ENCODE measurements around the gene SPOCK2. TPM values are rescaled to one million over a fixed set of nuclear protein-coding genes. Genes with fewer than 3 reads are reported as not detected.

The SPOCK2 gene
- total and polyA plus RNA-seq, 4 donors, result 24.1 to 103 (median 60.1) TPM

DNA sequence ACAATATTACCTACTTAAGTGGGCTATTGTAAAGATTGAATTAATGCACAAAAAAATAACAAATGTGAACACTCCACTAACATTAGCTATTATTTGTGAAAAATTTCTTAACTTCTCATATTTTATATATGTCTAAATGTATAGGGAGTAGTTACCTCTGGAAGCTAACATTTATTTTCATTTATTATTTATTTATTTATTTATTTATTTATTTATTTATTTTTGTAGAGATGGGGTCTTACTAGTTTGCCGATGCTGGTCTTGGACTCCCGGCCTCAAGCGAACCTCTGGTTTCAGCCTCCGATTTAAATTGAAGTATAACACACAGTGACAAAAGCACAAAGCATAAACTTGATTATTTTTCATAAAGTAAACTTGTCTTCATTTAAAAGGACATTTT, 5.1 kb upstream of the SPOCK2 start:
- ATAC-seq (ENCODE audit: insufficient read depth, low FRiP score) (no peak), DNase-seq (no peak)
- H3K4me1 ChIP-seq (ENCODE audit: control insufficient read depth in 5 of 5, insufficient read depth in 5 of 5, low read length in 5 of 5), result peaks cover 0 to 24% (median 4%) of the 10 kb centered on the region in 5 donors
- no peaks in the 10 kb centered on the region for H3K9me3 ChIP-seq (ENCODE audit: control insufficient read depth in 4 of 4, insufficient read depth in 3 of 4, low read length in 3 of 4)
- no peak overlapping the region for H3K9ac ChIP-seq (ENCODE audit: insufficient read depth in 1 of 2, low read length in 2 of 2)
- peaks cover 0 to 10% (median 3%) of the 10 kb centered on the region in 4 donors for H3K36me3 ChIP-seq (ENCODE audit: control insufficient read depth in 4 of 4, insufficient read depth in 4 of 4, low read length in 4 of 4)
- TF ChIP-seq, protein P1, sequence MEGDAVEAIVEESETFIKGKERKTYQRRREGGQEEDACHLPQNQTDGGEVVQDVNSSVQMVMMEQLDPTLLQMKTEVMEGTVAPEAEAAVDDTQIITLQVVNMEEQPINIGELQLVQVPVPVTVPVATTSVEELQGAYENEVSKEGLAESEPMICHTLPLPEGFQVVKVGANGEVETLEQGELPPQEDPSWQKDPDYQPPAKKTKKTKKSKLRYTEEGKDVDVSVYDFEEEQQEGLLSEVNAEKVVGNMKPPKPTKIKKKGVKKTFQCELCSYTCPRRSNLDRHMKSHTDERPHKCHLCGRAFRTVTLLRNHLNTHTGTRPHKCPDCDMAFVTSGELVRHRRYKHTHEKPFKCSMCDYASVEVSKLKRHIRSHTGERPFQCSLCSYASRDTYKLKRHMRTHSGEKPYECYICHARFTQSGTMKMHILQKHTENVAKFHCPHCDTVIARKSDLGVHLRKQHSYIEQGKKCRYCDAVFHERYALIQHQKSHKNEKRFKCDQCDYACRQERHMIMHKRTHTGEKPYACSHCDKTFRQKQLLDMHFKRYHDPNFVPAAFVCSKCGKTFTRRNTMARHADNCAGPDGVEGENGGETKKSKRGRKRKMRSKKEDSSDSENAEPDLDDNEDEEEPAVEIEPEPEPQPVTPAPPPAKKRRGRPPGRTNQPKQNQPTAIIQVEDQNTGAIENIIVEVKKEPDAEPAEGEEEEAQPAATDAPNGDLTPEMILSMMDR (IDR thresholded peaks at IDR 0.05; ENCODE audit: control extremely low read depth, extremely low read depth), result no peak
- H3K27ac ChIP-seq (ENCODE audit: low read depth in 1 of 2, low read length in 1 of 2), result no peak overlapping the region
- WGBS, 2 donors, result 73 to 87% methylated on average over 4 of the region's 4 CpGs
- no peak overlapping the region for H3K4me3 ChIP-seq
- H3K27me3 ChIP-seq (ENCODE audit: control insufficient read depth in 3 of 3, insufficient read depth in 3 of 3, low read length in 2 of 3), result peaks cover 0 to 11% (median 3%) of the 10 kb centered on the region in 3 donors

DNA sequence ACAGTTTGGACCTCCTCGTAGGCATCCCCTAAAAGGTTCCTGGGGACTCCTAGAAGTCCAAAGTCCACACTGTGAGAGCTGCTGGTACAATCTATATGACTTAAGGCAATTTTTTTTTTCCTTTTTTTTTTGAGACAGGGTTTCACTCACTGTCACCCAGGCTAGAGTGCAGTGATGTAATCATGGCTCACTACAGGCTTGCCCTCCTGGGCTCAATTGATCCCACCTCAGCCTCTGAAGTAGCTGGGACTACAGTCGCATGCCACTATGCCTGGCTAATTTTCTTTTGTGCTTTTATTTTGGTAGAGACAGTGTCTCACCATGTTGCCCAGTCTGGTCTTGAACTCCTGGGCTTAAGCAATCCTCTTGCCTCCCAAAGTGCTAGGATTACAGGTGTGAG, 4.6 kb upstream of the SPOCK2 start:
- no peaks in the 10 kb centered on the region for H3K9me3 ChIP-seq (ENCODE audit: control insufficient read depth in 4 of 4, insufficient read depth in 3 of 4, low read length in 3 of 4)
- H3K4me1 ChIP-seq (ENCODE audit: control insufficient read depth in 5 of 5, insufficient read depth in 5 of 5, low read length in 5 of 5), result peaks cover 0 to 28% (median 4%) of the 10 kb centered on the region in 5 donors
- no peak overlapping the region for H3K27ac ChIP-seq (ENCODE audit: low read depth in 1 of 2, low read length in 1 of 2)
- H3K36me3 ChIP-seq (ENCODE audit: control insufficient read depth in 4 of 4, insufficient read depth in 4 of 4, low read length in 4 of 4), result peaks cover 0 to 8% (median 3%) of the 10 kb centered on the region in 4 donors
- 95% methylated on average over 2 of the region's 2 CpGs for WGBS, 2 donors
- TF ChIP-seq, protein P1 (IDR thresholded peaks at IDR 0.05; ENCODE audit: control extremely low read depth, extremely low read depth), result no peak
- ATAC-seq (ENCODE audit: insufficient read depth, low FRiP score) (no peak), DNase-seq (no peak)
- peaks cover 0 to 15% (median 6%) of the 10 kb centered on the region in 3 donors for H3K27me3 ChIP-seq (ENCODE audit: control insufficient read depth in 3 of 3, insufficient read depth in 3 of 3, low read length in 2 of 3)
- H3K4me3 ChIP-seq, result no peak overlapping the region
- H3K9ac ChIP-seq (ENCODE audit: insufficient read depth in 1 of 2, low read length in 2 of 2), result no peak overlapping the region

DNA sequence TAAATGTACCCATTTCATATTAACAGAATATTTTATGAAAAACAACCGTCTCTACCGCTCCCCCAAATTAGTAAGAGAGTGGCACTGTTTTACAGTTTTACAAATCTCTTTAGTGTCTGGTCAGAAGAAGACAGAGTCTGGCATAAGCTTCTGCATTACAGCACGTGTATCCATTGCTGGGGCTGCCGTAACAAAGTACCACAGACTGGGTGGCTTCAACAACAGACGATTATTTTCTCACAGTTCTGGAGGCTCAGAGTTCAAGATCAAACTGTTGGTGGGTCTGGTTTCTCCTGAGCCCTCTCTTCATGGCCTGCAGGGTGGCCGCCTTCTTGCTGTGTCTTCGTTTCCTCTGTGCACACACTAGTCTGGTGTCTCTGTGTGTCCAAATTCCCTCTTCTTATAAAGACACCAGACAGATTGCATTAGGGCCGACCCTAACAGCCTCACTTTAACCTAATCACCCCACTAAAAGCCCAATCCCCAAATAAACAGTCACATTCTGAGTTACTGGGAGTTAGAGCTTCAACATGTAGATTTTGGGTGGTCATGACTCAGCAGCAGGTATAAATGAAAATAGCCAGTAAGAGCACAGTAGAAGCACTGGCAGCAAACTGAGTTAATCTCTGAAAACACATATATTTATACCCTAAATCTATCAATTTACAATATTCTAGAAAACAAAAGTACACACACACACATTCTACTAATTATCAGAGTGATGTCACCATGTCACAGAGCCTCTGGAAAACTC, 4.0 kb upstream of the SPOCK2 start:
- H3K4me1 ChIP-seq (ENCODE audit: control insufficient read depth in 5 of 5, insufficient read depth in 5 of 5, low read length in 5 of 5), result peaks cover 0 to 35% (median 4%) of the 10 kb centered on the region in 5 donors
- peaks cover 0 to 17% (median 7%) of the 10 kb centered on the region in 3 donors for H3K27me3 ChIP-seq (ENCODE audit: control insufficient read depth in 3 of 3, insufficient read depth in 3 of 3, low read length in 2 of 3)
- no peak overlapping the region for H3K9ac ChIP-seq (ENCODE audit: insufficient read depth in 1 of 2, low read length in 2 of 2)
- no peak overlapping the region for H3K27ac ChIP-seq (ENCODE audit: low read depth in 1 of 2, low read length in 1 of 2)
- TF ChIP-seq, protein P1 (IDR thresholded peaks at IDR 0.05; ENCODE audit: control extremely low read depth, extremely low read depth), result no peak
- H3K36me3 ChIP-seq (ENCODE audit: control insufficient read depth in 4 of 4, insufficient read depth in 4 of 4, low read length in 4 of 4), result peaks cover 0 to 8% (median 3%) of the 10 kb centered on the region in 4 donors
- H3K9me3 ChIP-seq (ENCODE audit: control insufficient read depth in 4 of 4, insufficient read depth in 3 of 4, low read length in 3 of 4), result no peaks in the 10 kb centered on the region
- 94 to 96% methylated on average over 8 of the region's 8 CpGs for WGBS, 2 donors
- no peak for DNase-seq
- no peak for ATAC-seq (ENCODE audit: insufficient read depth, low FRiP score)
- H3K4me3 ChIP-seq, result no peak overlapping the region
